Measurements from ENCODE around the gene KLHL12.

The KLHL12 gene

DNA sequence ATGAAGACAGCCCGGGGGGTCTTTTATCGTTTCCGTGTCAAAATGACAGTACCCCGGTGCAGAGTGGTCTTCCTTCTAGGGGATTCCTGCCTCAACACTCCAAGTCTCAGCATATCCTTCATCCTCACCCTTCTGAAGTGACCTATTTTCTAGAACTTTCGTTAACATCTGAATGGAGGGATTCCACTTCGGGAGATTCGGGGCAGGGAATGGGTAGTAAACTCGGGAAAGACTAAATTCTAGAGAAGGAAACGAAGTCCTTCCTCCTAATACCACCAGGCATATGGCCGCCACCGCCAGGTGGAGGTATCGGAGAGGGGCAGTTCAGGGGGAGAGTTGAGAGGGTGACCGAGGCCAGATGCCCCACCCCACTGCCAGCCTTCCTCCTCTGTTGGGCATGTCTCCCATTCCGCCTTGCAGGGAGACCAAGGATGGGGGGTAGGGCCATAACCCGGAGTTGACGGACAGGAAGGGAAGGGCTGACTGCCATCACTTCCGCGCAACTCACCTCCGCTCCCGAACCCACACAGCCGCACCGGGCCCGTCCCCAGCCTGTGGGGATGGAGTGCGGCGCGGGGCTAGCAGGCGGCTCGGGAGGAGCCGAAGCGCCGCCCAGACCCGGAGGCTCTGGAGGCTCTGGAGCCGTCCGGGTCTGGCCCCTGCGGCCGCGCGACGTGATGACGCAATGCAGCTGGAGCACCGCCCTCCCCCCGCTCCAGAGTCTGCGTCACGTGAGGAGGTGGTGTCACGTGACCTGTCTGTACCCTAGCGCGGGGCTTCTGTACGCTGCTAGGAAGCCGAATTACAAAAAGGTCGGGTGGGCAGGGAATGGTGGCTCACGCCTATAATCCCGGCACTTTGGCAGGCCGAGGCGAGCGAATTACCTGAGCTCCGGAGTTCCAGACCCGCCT, at the start of gene KLHL12:
Gene KLHL12 (minus strand): TSS at position 654 of the 911 bp plus-strand sequence. CDS start 2,072 bp downstream, outside the sequence.
- peak; percentile 97 for DNase-seq

DNA sequence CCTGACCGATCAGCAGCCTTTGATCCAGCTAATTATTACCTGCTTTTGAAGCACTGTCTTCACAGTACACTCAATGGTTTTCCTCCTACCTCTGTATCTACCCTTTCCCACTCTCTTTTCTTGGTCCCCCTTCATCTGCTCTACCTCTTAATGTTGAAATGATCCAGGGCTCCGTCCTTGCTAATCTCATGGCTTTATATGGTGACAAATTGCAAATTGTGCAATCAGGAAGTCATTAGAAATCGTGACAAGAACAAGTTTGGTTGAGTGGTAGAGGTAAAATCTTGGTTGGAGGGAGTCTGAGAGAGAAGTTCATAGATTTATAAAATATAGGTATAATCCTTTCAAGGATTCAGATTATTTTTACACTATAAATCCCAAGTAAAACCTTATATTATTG, 49.6 kb upstream of the KLHL12 start:
- DNase-seq, result no peak

DNA sequence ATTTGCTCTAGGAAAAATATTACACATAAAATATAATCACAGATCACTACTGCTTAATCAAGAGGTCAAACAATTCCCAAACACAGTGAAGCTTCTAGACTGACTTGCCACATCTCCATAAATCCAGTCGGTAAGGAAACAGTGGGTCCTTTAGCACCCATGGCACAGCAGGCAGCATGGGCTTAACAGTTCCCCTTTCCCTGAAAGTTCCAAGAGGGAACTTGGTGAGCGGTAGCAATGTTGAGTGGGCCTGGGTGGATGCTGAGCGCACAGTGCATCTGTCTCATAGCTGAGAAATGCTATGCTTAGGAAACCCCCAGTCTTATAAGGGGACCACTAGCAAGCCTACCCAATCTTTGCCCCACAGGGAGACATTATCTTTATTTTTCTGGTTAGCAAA, 47.8 kb upstream of the KLHL12 start:
- DNase-seq, result no peak

- DNase-seq, result no peak
Measured at GRCh38 chr1:202972046-202972445, 45.0 kb upstream of the KLHL12 start.

DNA sequence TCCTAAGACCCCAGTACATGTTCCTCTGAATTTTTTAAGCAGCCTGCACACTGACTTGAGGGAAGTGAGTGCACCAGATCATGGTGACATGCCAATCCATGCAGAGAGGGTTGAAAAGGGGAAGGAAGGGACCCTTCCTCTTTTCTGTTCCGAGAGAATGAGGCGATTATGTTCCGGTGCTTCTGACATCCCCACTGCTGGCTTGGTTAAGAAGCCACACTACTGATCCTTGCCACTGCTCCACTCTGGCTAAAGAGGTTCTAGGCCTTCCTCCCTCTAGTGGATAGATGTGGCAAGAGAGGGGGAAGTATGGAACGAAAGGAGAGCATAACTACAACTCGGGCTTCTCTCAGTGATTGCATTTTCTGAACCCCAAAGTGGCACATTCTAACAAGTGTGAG, 41.9 kb upstream of the KLHL12 start:
- DNase-seq, result peak; percentile 54

DNA sequence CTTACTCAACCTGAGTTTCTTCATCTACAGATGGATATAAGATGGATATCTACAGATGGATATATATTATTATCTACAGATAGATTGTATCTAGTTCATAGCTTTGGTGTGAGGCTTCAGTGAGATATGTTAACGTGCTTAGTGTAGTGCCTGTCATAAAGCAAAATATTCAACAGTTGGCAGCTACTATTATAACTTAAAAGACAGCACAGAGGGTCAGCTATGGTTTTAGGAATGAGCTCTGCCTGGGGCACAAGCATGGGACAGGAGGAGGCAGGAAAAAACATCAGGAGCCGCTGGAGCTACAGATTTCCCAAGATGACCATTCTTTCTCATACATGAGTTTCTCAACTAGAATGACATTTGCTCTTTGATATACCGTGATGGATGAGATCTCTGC, 41.3 kb upstream of the KLHL12 start:
- DNase-seq, result no peak

DNA sequence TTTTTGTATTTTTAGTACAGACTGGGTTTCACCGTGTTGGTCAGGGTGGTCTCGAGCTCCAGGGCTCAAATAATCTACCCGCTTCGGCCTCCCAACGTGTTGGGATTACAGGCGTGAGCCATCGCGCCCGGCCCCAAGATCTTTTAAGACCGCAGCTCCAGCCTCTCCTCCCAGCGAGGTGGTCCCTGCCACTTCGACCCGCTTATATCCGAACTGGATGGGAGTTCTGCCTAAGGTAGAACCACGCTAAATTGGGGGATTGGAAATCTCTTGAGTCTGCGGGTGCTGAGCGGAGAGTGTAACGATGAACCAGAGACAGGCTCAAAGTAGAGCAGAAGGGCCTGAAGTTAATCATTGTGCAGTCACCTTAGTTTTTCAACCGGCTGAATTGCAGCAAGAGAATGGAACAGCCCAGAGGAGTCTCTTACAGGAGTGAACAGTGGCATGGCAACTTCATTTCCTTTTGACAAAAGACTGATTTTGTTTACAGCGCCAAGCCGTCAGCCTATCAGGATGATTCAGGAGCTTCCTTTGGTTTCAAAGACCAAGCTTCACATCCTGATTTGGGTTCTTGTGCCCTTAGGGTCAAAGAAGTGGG, 40.7 kb upstream of the KLHL12 start:
- peak; percentile 22 for DNase-seq

GRCh38 chr1:202966006-202966898, 39.2 kb upstream of the KLHL12 start:
- DNase-seq, result no peak

- no peak for DNase-seq
Measured at GRCh38 chr1:202965422-202965821, 38.4 kb upstream of the KLHL12 start.

- DNase-seq, result no peak
Measured at GRCh38 chr1:202964791-202965410, 37.9 kb upstream of the KLHL12 start.

GRCh38 chr1:202961220-202961880, 34.3 kb upstream of the KLHL12 start:
- DNase-seq, result no peak

- no peak for DNase-seq
Measured at GRCh38 chr1:202959276-202959620, 32.2 kb upstream of the KLHL12 start.

DNA sequence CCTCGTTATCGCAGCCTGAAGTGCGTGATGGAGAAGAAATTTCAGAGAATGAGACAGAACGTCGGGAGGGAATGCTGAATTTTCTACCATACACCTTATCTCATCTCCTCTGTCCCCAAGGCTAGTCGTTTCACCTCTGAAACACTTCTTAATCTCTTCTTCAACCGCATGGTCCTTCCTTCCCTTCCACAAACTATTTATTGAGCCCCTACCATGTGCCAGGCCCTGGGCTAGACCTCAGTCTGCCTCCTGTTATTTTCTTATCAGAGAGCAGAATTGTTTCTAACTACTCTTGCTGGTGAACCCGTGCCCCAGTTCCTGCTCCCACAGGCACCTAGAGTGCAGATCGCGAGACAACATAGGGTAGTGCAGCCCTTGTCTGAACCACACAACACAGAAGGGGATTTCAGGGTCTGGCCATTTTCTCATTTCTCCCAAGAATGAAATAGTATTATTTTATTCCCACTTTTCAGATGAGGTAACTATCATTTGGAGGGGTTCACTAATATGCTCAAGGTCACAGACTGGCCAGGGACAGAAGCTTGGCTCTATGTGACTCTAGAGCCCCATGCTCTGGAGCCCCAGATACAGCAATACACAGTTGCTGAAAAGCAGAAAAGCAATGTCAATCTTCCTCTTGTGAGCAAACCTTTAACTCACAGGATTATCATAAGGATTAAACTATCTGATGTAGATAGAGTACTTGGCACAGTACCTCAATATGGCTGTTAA, 31.7 kb upstream of the KLHL12 start:
- no peak for DNase-seq

DNA sequence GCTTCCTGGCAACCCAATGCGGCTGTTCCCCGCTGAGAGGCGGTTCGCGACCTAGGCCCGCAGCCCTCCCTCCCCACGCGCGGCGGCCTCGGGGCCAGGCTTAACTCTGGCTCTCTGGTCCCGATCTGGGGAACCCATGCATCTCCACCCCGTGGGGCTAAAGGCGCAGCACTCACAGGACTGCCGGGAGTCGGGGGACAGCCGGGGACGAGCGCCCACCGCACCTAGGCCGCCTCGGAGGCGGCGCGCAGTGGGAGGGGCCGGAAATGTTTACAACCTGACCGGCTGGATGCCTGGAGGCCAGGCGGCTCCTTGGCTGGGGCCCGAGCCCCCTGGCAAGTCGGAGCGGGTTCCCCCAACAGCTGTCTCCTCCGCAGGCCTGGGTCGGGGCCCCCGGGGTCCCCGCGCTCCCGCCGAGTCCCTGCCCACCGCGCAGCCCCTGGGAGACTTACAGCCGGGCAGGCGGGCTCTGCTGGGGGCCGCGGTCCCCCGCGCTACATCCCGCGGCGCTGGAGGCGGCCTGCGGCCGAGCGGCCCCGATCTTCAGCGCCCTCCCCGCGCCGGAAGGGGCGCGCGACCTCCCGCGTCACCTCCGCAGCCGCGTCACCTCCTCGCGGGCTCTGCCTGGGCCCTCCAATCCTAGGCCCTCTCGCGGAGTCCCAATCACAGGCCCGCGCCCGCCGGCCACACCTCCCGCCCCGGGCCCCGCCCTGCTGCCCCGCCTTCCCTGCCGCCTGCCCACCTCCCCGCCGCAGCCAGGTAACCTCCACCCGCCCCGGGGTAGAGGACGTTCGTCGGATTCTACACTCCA, 30.9 kb upstream of the KLHL12 start, which contains the start of gene ADIPOR1:
Gene ADIPOR1 (minus strand): TSS at position 580 of the 811 bp plus-strand sequence. CDS start 7,242 bp downstream, outside the sequence.
- DNase-seq, result peak; percentile 94

DNA sequence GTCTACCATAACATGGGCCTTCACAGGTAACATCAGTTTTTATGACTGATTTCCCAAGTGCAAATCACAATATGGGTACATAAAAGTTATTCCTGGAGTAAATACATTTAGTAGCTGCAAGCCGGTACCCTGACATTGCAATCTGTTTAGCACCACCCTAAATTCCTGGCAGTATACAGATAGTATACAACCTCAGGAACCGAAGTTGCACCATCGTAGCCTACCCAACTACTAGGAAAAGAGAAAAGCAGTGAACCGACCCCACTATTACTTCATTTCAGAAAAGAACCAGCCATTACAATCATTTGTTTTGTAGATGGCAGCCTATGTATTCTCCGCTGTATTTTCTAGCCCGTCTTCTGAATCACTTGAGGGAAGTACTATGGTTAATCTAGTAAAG, 29.9 kb upstream of the KLHL12 start:
- DNase-seq, result no peak

- DNase-seq, result no peak
Measured at GRCh38 chr1:202954057-202954745, 27.2 kb upstream of the KLHL12 start.

DNA sequence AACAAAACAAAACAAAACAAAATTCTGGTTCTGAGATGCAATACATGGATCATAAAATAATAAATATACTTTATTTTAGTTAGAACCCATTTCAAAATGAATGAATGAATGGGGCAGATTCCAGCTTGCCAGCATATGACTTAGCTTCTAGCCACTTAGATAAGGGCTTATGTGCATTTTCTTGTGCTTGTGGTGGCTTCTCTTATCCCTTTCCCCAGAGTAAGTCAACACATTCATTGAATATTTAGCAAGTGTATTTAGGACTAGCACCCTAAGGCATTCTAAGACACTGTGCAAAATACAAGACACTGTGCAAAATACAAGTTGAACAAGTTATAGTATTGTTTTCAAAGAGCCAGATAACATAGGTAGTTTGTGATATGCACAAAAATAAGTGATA, 26.4 kb upstream of the KLHL12 start:
- DNase-seq, result no peak

- DNase-seq, result no peak
Measured at GRCh38 chr1:202952818-202953217, 25.8 kb upstream of the KLHL12 start.

DNA sequence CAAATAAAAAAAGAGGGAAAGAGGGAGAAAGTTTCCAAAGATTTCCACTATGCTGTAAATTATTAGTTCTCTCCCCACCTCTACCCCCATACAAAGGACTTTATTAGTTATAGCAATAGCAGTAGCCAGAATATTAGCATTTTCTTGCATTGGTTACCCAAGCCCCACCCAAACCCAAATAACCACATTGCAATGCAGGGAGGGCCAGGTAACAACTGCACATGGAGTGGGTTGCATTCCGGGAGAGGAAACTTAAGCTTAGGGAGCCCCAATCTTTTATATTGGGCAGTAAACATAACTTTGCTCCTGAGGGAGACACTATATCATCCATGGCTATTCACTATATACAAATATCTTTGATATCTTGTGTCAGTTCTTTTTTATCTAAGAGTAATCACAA, 25.1 kb upstream of the KLHL12 start:
- DNase-seq, result no peak

DNA sequence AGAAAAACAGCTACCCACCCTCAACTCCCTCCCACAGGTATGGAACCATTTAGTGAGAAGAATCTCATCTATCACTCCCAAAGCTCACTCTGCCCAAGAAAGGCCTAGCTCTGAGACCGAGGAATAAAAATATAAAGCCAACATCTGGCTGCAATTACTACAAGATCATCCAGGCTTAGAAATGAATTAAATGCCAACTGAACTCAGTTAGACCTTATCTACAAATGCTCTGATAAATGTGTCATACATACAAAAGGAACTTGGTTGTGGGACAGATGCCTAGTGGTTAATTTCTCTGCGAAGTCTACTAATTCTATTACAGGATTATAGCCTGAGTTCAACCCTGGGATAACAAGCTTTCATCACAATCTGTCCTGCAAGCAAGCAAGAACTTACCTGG, 24.4 kb upstream of the KLHL12 start:
- DNase-seq, result no peak

All from activated CD4-positive, alpha-beta T cell treated with anti-CD3 and anti-CD28 coated beads for 48 hours (primary cell).